Measurements from ENCODE around the gene FAM162B. TPM values are rescaled to one million over a fixed set of nuclear protein-coding genes. Genes with fewer than 3 reads are reported as not detected.

FAM162B gene
- total RNA-seq, 8 experiments from 2014 or later, result 0.38 to 13.1 (median 0.96) TPM; not detected in 3

Other genes with a start within 250 kb of the FAM162B start
- under 1 TPM in 4 of 8 experiments, not detected in 4; 0.09 to 0.36 (median 0.23) TPM for gene TRAPPC3L, start 220.0 kb downstream of the FAM162B start, total RNA-seq
- 1 to 10 TPM in 1 of 8 experiments, under 1 TPM in 3, not detected in 4; 0.16 to 2.3 (median 0.35) TPM for gene CALHM4, start 212.0 kb downstream of the FAM162B start, total RNA-seq
- gene RWDD1, start 194.2 kb downstream of the FAM162B start, total RNA-seq, result 10 to 100 TPM; 39.5 to 53.6 (median 45.1) TPM
- 10 to 100 TPM in 1 of 8 experiments, 1 to 10 TPM in 4, under 1 TPM in 3; 0.59 to 30.4 (median 1.2) TPM for gene RSPH4A, start 149.2 kb downstream of the FAM162B start, total RNA-seq
- gene ZUP1, start 97.0 kb downstream of the FAM162B start, total RNA-seq, result 10 to 100 TPM; 15.1 to 27.6 (median 20.1) TPM
- gene KPNA5, start 84.5 kb downstream of the FAM162B start, total RNA-seq, result 10 to 100 TPM in 6 of 8 experiments, 1 to 10 TPM in 2; 2.8 to 37.7 (median 23.1) TPM
- under 1 TPM in 6 of 8 experiments, not detected in 2; 0.13 to 0.24 (median 0.18) TPM for gene GPRC6A, start 63.4 kb upstream of the FAM162B start, total RNA-seq
- under 1 TPM in 3 of 8 experiments, not detected in 5; 0.04 to 0.19 (median 0.05) TPM for gene RFX6, start 111.5 kb upstream of the FAM162B start, total RNA-seq

Data from motor neuron (in vitro differentiated cells).